Adipocyte (in vitro differentiated cells): ENCODE data around the gene ERC1.
A peak's percentile ranks its signal among the peaks of the same experiment; 100 is the strongest.

ENCODE experiments used
- DNase-seq: peaks from one replicate; pipeline ENCODE4 v3.0.0-alpha.2; 2015; ENCODE audit warnings: low read depth
- H3K27me3 ChIP-seq: replicated peaks from 2 replicates; pipeline ENCODE4 v1.7.0; 2013; ENCODE audit warnings: mild to moderate bottlenecking, low read length, moderate library complexity; ENCODE audit not compliant: control insufficient read depth, insufficient read depth
- H3K36me3 ChIP-seq: 2 replicates; pipeline ENCODE4 v1.7.0; 2013; ENCODE audit warnings: low read length, mild to moderate bottlenecking, moderate library complexity; ENCODE audit not compliant: control insufficient read depth, insufficient read depth, severe bottlenecking
- H3K4me1 ChIP-seq: 2 replicates; pipeline ENCODE4 v1.7.0; 2013; ENCODE audit warnings: mild to moderate bottlenecking, low read length, moderate library complexity; ENCODE audit not compliant: control insufficient read depth, insufficient read depth
- H3K4me3 ChIP-seq: 2 replicates; pipeline ENCODE4 v1.7.0; 2013; ENCODE audit warnings: mild to moderate bottlenecking, low read length, moderate library complexity
- H3K9ac ChIP-seq: 2 replicates; pipeline ENCODE4 v1.7.0; 2013; ENCODE audit warnings: mild to moderate bottlenecking, low read length, moderate library complexity
- H3K9me3 ChIP-seq: 2 replicates; pipeline ENCODE4 v1.7.0; 2013; ENCODE audit warnings: mild to moderate bottlenecking, low read length, moderate library complexity; ENCODE audit not compliant: control insufficient read depth

ERC1 gene

GRCh38 chr12:1382151-1382550 lies 391.1 kb downstream of the ERC1 start:
- no peak for DNase-seq
- Histone ChIP-seq H3K9me3 (no peaks in the 10 kb centered on the region), H3K9ac (no peak overlapping the region), H3K36me3 (peaks cover 6% of the 10 kb centered on the region), H3K27me3 (no peaks in the 10 kb centered on the region), H3K4me3 (no peak overlapping the region), H3K4me1 (no peaks in the 10 kb centered on the region)

DNA sequence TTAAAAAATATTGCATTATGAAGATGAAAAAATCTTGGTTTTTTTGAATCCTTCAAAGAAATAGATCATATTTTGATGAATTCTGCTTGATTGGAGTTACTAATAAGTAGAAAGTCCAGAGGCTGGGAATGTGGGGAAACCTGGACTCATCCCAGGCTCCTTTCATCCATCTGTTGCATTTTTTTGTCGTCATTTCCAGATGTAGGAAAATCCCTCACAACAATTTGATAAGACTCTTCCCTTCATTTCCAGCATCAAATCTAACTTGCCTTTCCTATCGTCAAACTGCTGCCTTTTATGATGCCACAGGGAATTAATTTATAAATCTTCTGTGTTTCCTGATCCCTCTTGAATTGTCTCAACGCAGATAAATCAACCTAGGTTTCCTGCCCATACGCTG lies 391.8 kb downstream of the ERC1 start:
- no peaks in the 10 kb centered on the region for H3K9me3 ChIP-seq
- no peak overlapping the region for H3K9ac ChIP-seq
- no peaks in the 10 kb centered on the region for H3K4me1 ChIP-seq
- no peak for DNase-seq
- H3K36me3 ChIP-seq = peaks cover 3% of the 10 kb centered on the region
- H3K4me3 ChIP-seq = no peak overlapping the region
- no peaks in the 10 kb centered on the region for H3K27me3 ChIP-seq

GRCh38 chr12:1383758-1384157 lies 392.7 kb downstream of the ERC1 start:
- H3K36me3 ChIP-seq = peaks cover 3% of the 10 kb centered on the region
- no peaks in the 10 kb centered on the region for H3K9me3 ChIP-seq
- H3K27me3 ChIP-seq = no peaks in the 10 kb centered on the region
- no peaks in the 10 kb centered on the region for H3K4me1 ChIP-seq
- DNase-seq = no peak
- H3K9ac ChIP-seq = no peak overlapping the region
- no peak overlapping the region for H3K4me3 ChIP-seq

DNA sequence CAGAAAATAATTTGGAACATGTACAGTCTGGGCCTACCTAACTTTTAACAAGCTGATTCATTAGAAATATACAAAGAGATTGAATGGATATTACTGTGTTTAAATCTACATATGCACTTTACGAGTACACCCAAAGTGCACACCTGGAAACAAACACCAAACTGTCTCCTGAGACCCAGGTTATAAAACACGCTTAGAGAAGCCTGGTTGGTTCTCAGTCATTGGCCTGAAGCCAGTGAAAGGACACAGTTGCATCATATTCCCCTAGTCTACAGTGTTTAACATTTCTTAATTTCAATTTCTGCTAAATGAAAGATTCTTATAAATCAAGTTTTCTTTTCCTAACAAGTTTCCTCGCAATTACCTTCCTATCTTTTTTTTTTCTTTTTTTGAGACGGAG lies 393.9 kb downstream of the ERC1 start:
- DNase-seq = peak; percentile 15
- Histone ChIP-seq H3K27me3 (no peaks in the 10 kb centered on the region), H3K4me1 (no peaks in the 10 kb centered on the region), H3K4me3 (no peak overlapping the region), H3K36me3 (peaks cover under 1% of the 10 kb centered on the region), H3K9me3 (no peaks in the 10 kb centered on the region), H3K9ac (no peak overlapping the region)

DNA sequence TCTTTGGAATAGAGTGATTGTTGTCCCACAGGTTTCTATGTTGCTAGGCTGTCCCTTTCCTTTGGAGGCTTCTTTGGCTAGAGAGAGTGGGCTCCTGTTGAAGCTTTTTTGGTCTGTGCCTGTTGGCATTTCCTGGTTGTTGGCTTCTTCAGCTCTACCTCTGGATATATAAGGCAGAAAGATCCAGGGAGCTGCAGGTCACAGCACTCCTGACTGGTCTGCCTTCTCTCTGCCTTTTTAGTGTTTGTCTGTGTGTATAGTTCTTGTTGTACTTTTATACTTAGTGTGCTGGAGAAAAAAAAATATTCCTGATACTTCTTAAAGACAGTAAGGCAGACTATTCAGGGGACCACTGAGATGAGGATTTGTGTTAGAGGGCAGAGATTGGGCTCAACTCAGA lies 400.7 kb downstream of the ERC1 start:
- no peak for DNase-seq
- Histone ChIP-seq H3K4me1 (no peaks in the 10 kb centered on the region), H3K9me3 (peaks cover 6% of the 10 kb centered on the region)

GRCh38 chr12:1395421-1395955 lies 404.5 kb downstream of the ERC1 start:
- no peaks in the 10 kb centered on the region for H3K27me3 ChIP-seq
- no peak overlapping the region for H3K9ac ChIP-seq
- peaks cover 14% of the 10 kb centered on the region for H3K36me3 ChIP-seq
- H3K4me1 ChIP-seq = no peaks in the 10 kb centered on the region
- peaks cover 6% of the 10 kb centered on the region for H3K9me3 ChIP-seq
- H3K4me3 ChIP-seq = no peak overlapping the region
- no peak for DNase-seq

More for the DNA sequence above, 400.7 kb downstream of the ERC1 start:
- Histone ChIP-seq H3K27me3 (no peaks in the 10 kb centered on the region), H3K36me3 (peaks cover 14% of the 10 kb centered on the region), H3K9ac (no peak overlapping the region), H3K4me3 (no peak overlapping the region)

- Histone ChIP-seq H3K4me1 (no peaks in the 10 kb centered on the region), H3K27me3 (no peaks in the 10 kb centered on the region), H3K36me3 (no peaks in the 10 kb centered on the region), H3K4me3 (no peak overlapping the region), H3K9me3 (no peaks in the 10 kb centered on the region), H3K9ac (no peak overlapping the region)
- DNase-seq = peak; percentile 19
Observed at GRCh38 chr12:1398673-1399072, 407.6 kb downstream of the ERC1 start.

DNA sequence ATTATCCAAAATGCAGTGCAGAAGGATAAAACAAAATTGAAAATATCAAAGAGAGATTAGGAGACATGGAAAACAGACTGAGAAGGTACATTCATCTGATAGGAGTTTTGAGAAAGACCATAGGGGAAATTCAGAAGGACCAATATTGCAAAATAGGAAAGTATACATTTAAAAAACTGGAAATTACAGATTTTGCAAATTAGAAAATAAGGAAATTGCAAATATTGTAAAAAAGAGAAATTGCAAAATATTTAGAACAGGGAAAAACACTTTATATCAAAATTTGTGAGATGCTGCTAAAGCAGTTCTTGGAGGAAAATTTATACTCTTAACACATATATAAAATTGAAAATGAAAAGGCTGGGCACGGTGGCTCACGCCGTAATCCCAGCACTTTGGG lies 410.9 kb downstream of the ERC1 start:
- Histone ChIP-seq H3K9ac (no peak overlapping the region), H3K4me1 (no peaks in the 10 kb centered on the region), H3K27me3 (no peaks in the 10 kb centered on the region), H3K4me3 (no peak overlapping the region), H3K36me3 (no peaks in the 10 kb centered on the region), H3K9me3 (no peaks in the 10 kb centered on the region)
- DNase-seq = no peak

- no peaks in the 10 kb centered on the region for H3K9me3 ChIP-seq
- H3K36me3 ChIP-seq = peaks cover 1% of the 10 kb centered on the region
- H3K4me1 ChIP-seq = no peaks in the 10 kb centered on the region
- H3K27me3 ChIP-seq = no peaks in the 10 kb centered on the region
- no peak overlapping the region for H3K9ac ChIP-seq
- H3K4me3 ChIP-seq = no peak overlapping the region
- DNase-seq = no peak
Observed at GRCh38 chr12:1403417-1403816, 412.4 kb downstream of the ERC1 start.

- no peak for DNase-seq
- Histone ChIP-seq H3K4me1 (no peaks in the 10 kb centered on the region), H3K36me3 (peaks cover 13% of the 10 kb centered on the region), H3K4me3 (no peak overlapping the region), H3K27me3 (no peaks in the 10 kb centered on the region), H3K9ac (no peak overlapping the region), H3K9me3 (no peaks in the 10 kb centered on the region)
Observed at GRCh38 chr12:1405619-1406018, 414.6 kb downstream of the ERC1 start.

GRCh38 chr12:1410794-1411193 lies 419.8 kb downstream of the ERC1 start:
- Histone ChIP-seq H3K4me3 (no peak overlapping the region), H3K9ac (no peak overlapping the region), H3K27me3 (no peaks in the 10 kb centered on the region), H3K36me3 (peaks cover 23% of the 10 kb centered on the region), H3K4me1 (no peaks in the 10 kb centered on the region), H3K9me3 (no peaks in the 10 kb centered on the region)
- no peak for DNase-seq

- no peak overlapping the region for H3K9ac ChIP-seq
- no peaks in the 10 kb centered on the region for H3K4me1 ChIP-seq
- H3K27me3 ChIP-seq = no peaks in the 10 kb centered on the region
- no peak for DNase-seq
- peaks cover 17% of the 10 kb centered on the region for H3K36me3 ChIP-seq
- no peaks in the 10 kb centered on the region for H3K9me3 ChIP-seq
- no peak overlapping the region for H3K4me3 ChIP-seq
Observed at GRCh38 chr12:1413930-1414329, 422.9 kb downstream of the ERC1 start.
